Sigmoid colon (tissue), 3 donors: ENCODE data around the gene CELA2A.

ENCODE experiments used
- POLR2A ChIP-seq, 2 donors: fragments of 450-650 bp; IDR thresholded peaks; one replicate each; pipeline ENCODE4 v1.6.1; 2016; ENCODE audit warnings: antibody characterized with exemption in 2 of 2, mild to moderate bottlenecking in 2 of 2, moderate library complexity in 2 of 2
- TF ChIP-seq, protein P1 (sequence below), 4 experiments: fragments of 450-650 bp in 3 of 4; fragments of 200-600 bp in 1 of 4; IDR thresholded peaks; one replicate each; pipeline ENCODE4 v1.5.1; 2016 to 2019; ENCODE audit warnings: antibody characterized with exemption in 4 of 4, mild to moderate bottlenecking in 3 of 4, moderate library complexity in 2 of 4

DNA sequence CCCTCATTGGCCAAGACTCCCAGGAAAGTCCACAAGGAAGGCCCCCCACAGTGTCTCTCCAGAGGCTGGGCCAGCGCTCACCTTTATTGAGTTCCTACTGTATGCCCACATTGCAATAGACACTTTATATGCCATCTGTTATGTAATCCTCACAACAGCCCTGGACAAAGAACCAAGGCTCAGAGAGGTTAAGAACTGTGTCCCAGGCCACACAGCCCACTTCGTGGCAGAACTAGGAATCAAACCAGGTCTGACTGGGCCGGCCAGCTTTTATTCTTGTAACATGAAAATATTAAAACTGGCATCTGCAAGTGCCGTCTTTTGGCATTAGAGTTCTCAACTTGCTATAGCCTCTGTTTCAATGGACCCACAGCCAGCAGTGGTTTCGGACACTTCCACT is 13.8 kb upstream of the CELA2A start:
- TF ChIP-seq, protein P1, sequence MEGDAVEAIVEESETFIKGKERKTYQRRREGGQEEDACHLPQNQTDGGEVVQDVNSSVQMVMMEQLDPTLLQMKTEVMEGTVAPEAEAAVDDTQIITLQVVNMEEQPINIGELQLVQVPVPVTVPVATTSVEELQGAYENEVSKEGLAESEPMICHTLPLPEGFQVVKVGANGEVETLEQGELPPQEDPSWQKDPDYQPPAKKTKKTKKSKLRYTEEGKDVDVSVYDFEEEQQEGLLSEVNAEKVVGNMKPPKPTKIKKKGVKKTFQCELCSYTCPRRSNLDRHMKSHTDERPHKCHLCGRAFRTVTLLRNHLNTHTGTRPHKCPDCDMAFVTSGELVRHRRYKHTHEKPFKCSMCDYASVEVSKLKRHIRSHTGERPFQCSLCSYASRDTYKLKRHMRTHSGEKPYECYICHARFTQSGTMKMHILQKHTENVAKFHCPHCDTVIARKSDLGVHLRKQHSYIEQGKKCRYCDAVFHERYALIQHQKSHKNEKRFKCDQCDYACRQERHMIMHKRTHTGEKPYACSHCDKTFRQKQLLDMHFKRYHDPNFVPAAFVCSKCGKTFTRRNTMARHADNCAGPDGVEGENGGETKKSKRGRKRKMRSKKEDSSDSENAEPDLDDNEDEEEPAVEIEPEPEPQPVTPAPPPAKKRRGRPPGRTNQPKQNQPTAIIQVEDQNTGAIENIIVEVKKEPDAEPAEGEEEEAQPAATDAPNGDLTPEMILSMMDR (IDR thresholded peaks at IDR 0.05): no peak
- TF ChIP-seq POLR2A (IDR thresholded peaks at IDR 0.05): no peak
